HG03460 (cell line): ENCODE measurements around the gene CYP27A1.
"Not testable (repeated sequence)": the region's sequence is repeated elsewhere in the genome, so short reads cannot be mapped to it uniquely, and the experiment has no call there.

Experiments used
- ATAC-seq: cut with Tn5 transposase; IDR thresholded peaks from one replicate; pipeline ENCODE4 v1.9.1; 2021; ENCODE audit not compliant: unreplicated experiment

CYP27A1 gene

DNA sequence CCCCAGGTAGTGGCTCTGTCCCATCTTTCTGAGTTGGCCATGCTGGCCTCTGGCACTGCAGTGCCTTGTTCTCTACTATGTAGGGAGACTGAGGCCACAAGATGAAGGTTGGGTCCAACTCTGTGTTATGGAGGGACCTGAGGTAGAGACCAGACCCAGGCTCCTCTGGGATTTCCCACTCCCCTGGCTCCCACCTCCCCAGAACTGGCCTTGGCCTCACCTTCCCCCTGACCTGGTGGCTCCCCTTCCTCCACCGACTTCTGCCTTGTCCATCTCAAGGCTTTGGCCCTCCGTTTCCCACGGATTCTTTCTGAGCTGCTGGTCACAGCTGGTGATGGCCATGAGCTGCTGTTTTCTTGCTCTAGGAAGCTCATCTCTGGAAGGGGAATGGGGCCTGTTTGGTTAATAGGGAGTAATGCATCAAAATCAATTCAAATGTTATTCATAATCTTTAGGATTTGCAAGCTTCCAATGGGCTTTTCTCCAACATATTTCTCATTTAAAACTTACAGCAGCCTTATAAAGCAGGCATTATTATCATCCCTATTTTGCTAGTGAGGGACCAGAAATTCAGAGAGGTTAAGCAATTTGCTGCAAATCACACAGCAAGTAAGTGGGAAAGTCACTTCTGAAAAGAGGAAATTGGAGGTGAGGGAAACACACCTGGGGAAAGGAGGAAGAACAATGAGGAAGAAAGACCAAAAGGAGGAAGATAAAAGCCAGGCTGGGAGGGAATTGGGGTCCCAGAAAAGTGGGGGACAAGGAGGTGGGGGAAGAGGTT is 48.8 kb downstream of the CYP27A1 start:
- no peak for ATAC-seq

DNA sequence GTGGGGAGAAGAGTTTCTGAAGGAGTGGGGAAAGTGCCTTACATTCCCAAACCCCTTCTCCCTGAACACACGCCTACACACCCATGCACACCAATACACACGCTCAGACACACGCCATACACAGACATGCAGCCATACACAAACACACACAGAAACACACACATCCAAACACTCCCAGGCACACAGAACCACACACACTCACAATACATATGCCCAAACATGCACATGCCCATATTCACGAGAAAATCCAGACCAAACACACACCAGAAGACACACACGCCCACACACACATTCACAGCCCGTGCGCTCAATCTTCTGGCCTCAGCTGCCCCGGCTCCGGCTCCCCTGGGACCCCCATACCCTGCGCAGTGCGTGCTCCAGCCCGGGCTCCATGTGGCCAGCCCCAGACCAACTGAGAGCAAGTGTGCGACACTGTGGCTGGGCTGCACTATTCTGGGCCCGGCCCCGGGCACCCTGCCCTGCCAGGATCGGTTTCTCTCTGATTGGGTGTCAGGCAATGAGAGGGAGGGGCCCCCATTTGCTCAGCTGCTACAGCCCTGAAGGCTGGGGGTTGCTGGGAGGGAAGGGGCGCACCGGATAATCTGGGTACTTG is 49.5 kb downstream of the CYP27A1 start, which contains the start of gene PRKAG3:
TSS of gene PRKAG3 (minus strand) at position 426 of the 613 bp plus-strand sequence.
- ATAC-seq: no peak

DNA sequence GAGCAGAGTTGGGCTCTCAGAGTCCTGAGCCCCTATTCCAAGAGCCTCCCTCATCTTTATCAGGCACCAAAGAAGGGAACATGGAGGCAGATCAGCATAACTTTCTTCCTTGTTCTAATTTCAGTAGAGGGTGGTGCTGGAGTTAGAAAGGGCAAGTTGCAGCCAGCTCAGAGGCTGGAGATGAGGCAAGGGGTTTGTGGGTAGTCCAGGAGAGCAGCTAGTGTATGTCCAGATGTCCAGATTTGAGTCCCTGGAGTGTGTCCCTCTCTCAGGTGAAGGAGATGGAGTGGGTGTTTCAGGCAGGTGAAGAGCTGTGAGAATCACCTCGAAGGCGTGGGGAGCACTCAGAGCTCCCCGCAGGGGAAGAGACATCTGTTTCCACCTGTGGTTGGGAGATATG is 50.1 kb downstream of the CYP27A1 start:
- no peak for ATAC-seq

DNA sequence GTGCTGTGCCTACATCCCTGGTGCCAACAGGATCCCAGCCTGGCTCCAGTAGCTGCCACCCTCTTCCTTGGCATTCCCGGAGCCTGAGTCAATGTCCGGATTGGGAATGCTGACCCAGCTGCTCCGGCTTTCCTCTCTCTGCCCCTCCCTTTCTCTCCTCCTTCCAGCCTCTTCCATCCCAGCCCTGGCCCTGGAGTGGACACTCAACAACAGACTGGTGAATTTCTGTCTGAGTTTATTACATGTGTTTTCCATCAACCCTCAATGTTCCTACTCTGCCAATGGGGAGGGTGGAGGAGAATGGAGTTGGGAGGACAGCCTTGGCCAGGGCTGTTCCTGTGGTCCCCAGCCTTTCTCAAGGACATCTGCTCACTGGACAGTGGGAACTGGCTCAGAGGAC is 50.6 kb downstream of the CYP27A1 start:
- no peak for ATAC-seq

DNA sequence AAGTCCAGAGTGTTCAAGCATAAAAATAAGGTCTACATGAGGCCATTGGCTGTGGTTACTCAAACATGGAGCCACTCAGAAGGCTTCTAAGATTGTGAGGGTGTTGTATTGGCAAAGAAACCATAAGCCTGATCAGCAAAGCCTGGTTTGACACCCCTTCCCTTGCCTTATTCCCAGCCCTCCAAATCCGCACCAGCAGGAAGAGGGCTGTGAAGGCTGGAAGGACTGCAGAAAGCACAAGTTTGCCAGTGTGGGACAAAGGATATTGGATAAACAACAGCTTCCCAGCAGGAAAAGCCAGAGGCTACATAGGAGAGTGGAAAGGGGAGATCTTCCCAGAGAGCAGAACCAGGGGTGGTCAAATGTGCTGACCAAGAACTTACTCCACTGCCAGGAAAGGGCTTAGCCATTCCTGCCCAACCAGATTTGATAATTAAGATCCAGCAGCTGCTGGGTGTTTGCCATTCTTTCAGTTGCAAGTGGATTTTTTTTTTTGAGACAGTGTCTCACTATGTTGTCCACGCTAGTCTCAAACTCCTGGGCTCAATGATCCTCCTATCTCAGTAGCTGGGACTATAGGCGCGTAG is 51.2 kb downstream of the CYP27A1 start:
- ATAC-seq: no peak

DNA sequence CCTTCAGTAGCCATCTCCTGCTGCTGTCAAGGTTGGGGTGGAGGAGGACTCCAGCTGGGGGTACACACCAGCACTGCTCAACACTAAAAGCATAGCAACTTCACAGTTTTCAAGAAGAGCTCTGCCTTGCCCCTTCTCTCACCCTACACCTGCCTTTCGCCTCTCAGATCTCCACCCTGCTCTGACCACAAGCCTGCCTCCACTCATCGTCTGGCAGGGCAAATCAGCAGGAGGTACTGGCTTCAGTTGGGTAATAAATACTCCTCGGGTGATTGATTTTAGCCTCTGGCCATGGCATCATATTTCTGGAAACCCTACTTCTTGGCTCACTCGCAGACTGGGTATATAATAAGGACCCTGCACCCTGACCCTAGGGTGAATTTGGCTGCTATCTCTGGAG is 52.7 kb downstream of the CYP27A1 start:
- no peak for ATAC-seq

DNA sequence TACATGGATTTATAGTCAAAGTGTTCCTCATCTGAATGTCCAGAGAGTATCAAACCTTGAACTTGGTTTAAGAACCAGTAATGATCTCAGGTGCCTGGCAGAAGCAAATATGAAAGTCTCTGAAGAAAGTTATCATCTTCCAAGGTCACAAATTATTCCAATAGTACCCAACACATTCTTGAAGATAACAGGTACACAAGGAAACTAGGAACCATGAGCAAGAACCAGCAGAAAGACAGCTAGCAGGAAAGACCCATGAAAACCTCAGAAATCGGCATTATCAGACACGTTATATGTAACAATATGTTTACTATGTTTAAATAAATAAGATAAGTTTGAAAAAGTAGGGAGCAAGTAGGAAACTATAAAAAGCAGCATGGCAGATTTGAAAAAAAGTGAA is 55.5 kb downstream of the CYP27A1 start:
- ATAC-seq: no peak

DNA sequence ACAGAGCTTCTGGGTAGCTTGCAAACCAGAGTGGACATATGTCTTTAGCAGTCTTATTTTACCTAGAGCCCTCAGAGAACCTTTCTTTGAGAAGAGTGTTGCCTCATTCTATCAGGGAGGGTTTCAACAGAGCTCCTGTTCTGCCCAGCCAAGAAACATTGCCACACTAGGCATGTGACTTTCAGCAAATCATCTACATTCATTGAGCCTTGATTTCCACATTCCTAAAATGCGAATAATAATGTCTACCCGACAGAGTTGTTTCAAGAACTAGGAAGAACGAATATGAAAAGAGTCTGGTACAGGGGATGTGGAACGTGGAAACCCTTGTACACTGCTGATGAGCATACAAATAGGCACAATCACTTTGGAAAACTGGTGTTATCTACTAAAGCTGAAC is 57.5 kb downstream of the CYP27A1 start:
- no peak for ATAC-seq

DNA sequence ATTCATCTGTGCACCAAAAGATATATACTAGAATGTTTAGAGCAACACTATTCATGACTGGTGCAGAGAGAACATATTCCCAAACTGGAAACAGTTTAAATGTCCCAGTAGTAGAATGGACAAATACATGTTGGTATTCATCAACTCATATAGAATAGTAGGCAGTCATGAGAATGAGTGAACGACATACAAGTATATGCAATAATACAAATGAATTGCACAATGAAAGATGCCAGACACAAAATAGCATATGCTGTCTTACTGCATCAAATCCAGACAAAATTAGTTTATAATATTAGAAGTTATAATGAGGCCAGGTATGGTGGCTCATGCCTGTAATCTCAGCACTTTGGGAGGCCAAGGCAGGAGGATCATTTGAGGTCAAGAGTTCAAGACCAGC is 57.9 kb downstream of the CYP27A1 start:
- ATAC-seq: no peak

DNA sequence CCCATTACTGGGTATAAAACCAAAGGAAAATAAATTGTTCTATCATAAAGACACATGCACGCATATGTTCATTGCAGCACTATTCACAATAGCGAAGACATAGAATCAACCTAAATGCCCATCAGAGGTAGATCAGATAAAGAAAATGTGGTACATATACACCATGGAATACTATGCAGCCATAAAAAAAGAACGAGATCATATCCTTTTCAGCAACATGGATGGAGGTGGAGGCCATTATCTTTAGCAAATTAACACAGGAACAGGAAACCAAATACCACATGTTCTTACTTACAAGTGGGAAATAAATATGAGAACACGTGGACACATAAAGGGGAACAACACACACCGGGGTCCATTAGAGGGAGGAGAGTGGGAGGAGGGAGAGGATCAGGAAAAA is 62.4 kb downstream of the CYP27A1 start:
- ATAC-seq: not testable (repeated sequence)

DNA sequence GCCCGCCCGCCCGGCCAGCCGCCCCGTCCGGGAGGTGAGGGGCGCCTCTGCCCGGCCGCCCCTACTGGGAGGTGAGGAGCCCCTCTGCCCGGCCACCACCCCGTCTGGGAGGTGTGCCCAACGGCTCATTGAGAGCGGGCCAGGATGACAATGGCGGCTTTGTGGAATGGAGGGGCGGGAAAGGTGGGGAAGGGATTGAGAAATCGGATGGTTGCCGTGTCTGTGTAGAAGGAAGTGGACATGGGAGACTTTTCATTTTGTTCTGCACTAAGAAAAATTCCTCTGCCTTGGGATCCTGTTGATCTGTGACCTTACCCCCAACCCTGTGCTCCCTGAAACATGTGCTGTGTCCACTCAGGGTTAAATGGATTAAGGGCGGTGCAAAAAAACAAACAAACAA is 65.0 kb downstream of the CYP27A1 start:
- ATAC-seq: not testable (repeated sequence)

DNA sequence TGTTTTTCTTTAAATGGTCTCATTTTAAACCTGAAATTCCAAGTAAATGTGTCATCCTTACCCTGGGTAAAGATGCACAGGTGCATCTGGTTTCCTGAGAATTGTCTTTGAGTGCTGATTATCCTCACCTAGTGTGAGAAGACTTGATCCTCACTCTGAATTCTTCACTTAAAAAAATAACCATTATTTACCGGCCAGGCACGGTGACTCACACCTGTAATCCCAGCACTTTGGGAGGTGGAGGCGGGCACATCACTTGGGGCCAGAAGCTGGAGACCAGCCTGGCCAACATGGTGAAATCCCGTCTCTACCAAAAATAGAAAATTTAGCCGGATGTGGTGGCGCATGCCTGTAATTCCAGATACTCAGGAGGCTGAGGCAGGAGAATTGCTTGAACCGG is 67.8 kb downstream of the CYP27A1 start:
- ATAC-seq: no peak

DNA sequence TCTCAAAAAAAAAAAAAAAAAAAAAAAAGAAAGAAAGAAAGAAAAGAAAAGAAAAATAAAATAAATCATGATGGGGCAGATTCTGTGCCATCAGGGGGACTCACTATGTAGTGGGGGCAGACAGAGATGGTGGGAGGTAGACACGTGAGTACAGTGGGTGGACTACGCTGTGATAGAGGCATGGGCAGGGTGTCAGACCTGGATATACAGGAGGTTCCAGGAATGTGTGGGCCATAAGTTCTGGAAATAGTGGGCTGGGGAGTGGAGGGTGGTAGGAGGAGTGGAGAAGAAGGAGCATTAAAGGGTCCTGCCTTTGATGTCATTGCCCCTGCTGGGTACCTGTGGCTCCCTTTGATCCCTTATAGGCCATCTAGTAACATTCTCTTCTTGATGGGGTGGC is 68.8 kb downstream of the CYP27A1 start:
- ATAC-seq: no peak

DNA sequence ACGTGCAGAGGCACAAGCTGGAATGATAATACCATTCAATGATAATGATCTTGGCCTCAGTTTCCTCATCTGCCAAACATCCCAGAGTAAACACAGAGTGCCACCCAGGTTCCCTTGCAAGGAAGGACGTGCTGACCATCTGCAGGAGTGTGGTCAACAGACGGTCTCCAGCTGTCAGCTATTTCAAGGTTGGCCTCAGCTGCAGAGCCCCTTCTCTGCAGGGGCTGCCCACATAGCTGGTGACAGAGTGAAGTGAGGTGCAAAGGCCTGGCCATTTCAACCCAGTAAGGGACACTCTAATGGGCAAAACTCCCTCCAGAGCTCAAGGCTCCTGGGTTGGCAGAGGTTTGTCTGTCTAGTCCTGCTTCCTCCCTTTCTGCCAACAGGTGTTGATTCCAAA is 69.3 kb downstream of the CYP27A1 start:
- ATAC-seq: no peak

DNA sequence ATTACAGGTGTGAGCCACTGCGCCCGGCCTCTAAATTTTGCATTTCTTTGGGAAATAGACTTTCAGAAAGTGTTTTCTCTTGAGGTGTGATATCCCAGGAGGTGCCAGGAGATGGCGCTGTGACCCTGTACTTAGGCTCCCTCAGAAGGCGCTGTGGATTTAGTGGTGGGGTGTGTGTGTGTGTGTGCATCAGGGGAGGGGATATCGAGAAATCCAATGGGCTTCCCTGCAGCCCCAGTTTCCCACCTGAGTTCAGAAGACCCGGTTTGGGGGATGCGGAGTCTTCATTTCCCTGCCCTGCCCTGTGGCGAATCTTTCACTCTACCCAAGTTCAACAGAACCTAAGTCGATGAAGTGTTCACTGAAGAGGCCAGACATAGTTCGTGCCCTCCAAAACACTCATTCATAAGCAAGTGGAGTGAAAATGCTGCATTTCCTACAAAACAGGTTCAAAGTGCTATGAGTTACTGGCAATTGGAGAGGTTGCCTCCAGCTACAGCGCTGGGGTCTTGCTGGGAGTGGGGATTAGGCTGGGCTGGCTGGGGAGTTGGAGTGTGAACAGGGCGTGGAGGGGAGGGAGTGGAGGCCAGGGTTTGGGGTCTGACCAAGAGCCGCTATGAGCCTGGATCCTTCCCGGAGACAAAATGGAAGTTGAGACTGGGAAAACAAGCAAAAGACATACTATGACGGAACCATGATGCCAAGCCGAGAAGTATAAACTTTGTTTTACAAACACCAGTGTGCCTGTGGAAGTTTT is 71.1 kb downstream of the CYP27A1 start:
- ATAC-seq: no peak

DNA sequence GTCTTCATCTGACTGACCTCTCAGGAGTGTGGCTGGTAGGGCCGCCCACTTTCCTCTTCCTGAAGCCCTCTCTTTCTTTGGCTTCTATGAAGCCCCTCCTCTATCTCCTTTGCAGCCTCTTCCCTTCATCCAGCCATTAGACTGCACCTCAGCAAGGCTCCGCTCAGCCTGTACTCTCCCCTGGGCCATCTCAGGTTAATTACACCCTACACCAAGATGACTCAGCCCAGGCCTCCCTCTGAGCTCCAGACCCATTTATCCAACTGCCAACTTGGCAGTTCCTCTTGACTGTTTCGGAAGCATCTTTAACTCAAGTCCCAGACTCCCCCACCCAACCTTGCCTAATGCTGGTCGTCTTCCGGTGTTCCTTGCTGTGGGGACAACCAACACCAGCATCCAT is 71.8 kb downstream of the CYP27A1 start:
- ATAC-seq: no peak

DNA sequence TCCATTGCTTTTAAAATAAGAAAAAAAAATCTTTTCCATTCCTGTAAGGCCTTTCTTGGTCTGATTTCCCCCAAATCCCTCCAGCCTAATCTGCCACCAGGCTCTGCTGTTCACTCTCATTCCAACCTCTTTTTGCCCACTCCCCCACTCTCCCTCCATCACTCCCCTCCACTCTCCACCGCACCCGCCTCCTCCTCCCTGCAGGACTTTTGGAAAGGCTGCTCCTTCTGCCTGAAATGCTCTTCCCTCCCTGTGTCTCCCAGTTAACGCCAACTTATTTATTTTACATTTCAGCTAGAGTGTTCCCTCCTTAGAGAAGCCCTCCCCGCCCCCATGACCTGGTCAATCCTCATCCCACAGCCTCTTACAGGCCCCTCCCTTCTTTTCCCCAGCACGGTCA is 72.9 kb downstream of the CYP27A1 start:
- no peak for ATAC-seq

DNA sequence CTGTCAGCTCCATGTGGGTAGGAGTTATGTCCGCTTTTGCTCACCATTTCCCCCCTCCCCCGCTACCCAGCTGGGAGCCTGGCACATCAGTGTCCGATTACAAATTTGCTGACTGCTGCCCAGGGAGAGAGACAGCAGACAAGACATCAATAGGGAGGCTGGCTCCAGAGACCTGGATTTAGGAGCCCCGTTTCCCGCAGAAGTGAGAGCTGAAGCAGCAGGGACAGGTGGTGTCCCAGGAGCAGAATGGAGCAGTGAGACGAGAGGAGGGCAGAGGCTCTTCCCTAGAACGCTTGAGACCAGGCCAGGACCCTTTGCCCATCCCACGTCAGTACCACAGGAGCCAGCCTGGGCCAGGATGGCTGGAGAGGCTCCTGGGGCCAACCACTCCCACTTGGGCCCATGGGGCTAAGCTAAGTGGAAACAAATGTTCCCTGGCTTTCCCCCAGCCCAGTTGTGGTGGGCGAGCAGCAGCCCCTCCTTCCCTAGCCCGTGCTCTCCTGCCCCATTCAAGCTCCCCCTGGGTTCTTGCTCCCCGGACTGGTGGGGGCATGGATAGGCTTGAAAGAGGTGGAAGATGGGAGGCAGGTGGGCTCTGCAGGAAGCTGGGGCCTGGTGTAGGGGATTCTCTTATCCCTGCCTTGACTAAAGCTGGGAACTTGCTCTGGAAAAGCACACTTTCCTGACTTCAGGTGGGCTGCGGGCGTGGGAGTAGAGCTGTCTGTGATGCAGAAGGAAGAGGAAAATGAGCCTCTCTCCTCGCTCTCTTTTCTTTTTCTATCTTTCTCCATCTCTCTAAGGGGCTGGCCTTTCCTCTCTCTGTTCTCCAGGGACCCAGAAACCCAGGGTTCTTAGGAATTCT is 73.6 kb downstream of the CYP27A1 start:
- no peak for ATAC-seq

DNA sequence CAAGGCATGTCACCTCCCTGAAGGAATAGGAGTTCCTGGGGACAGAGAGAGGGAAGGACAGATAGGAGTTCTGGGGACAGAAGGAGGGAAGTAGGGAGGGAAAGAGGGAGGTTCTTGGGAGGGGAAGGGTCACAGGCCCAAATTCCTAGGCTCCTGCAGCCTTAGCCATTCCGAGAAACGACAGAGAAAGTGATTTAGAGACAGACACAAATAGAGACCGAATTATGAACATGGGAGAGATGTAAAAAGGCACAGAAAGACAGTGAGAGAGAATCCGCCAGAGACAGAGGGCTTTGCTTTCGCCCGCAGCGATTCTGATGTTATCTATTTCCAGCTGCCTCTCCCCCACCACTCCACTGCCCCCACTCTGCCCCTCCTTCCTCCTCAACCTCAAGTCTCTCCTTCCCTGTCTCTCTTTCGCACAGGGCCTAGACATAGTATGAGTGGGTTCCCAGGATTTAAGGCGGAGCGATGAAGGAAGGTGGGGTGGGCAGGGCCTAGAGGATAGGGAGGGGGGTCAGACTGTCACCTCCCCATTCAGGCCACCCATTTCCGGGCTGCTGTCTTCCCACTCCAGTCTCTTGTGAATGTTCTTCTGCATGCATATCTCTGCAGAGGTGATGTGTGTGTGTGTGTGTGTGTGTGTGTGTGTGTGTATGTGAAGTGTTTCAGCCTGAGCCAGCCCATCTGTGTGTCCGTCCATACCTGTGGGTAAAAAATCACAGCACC is 74.4 kb downstream of the CYP27A1 start:
- no peak for ATAC-seq

DNA sequence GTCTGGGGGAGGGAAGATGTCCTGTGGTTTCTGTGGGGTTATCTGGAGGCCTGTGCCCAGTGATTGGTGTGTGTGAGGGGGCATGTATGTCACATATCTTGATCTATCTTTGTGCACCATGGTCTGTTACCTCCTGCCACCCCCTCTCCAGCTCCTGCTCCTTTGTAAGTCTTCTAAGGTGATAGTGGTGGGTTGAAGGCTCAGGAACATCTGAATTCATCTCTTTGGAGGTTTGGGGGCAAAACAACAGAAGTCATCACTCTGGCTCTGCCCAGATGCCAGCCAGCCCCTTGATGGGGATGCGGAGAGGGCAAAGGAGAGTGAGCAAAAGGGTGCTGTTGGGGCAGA is 74.9 kb downstream of the CYP27A1 start:
- no peak for ATAC-seq
